ENCODE results near the gene SNX18. TPM values are rescaled to one million over a fixed set of nuclear protein-coding genes. Genes with fewer than 3 reads are reported as not detected.

Gene SNX18
- total RNA-seq, 1 donor from 2014 or later: 33.6 TPM

- H3K27me3 ChIP-seq (ENCODE audit: low read depth): no peaks in the 10 kb centered on the region
- peaks cover 6% of the 10 kb centered on the region for H3K4me1 ChIP-seq
- H3K4me3 ChIP-seq: no peak overlapping the region
- intact Hi-C loops (cut with DNase I): no loop called here
- DNase-seq (no peak), ATAC-seq (peak in 1 of 2 donors; percentile 69)
- TF ChIP-seq CTCF (IDR thresholded peaks at IDR 0.05): no peak
- no peak overlapping the region for H3K27ac ChIP-seq
- H3K9me3 ChIP-seq: peaks cover 8% of the 10 kb centered on the region
- no peaks in the 10 kb centered on the region for H3K36me3 ChIP-seq
Measured at GRCh38 chr5:54590824-54591223, 73.3 kb downstream of the SNX18 start.

- TF ChIP-seq CTCF (IDR thresholded peaks at IDR 0.05): no peak
- Histone ChIP-seq H3K9me3 (peaks cover 6% of the 10 kb centered on the region), H3K4me3 (no peak overlapping the region), H3K27me3 (ENCODE audit: low read depth) (no peaks in the 10 kb centered on the region), H3K4me1 (peaks cover 6% of the 10 kb centered on the region), H3K27ac (no peak overlapping the region), H3K36me3 (no peaks in the 10 kb centered on the region)
- intact Hi-C loops (cut with DNase I): no loop called here
- DNase-seq: no peak
- no peak for ATAC-seq
Measured at GRCh38 chr5:54593779-54594178, 76.2 kb downstream of the SNX18 start.

- no peak overlapping the region for H3K4me3 ChIP-seq
- intact Hi-C loops (cut with DNase I): no loop called here
Measured at GRCh38 chr5:54594181-54594580, 76.6 kb downstream of the SNX18 start.

GRCh38 chr5:54595721-54596120, 78.2 kb downstream of the SNX18 start:
- ATAC-seq (no peak), DNase-seq (no peak)
- H3K36me3 ChIP-seq: no peaks in the 10 kb centered on the region
- no peak overlapping the region for H3K27ac ChIP-seq
- H3K27me3 ChIP-seq (ENCODE audit: low read depth): no peaks in the 10 kb centered on the region
- H3K4me3 ChIP-seq: no peak overlapping the region
- TF ChIP-seq CTCF (IDR thresholded peaks at IDR 0.05): no peak
- H3K9me3 ChIP-seq: peaks cover 6% of the 10 kb centered on the region
- intact Hi-C loops (cut with DNase I): no loop called here
- H3K4me1 ChIP-seq: no peaks in the 10 kb centered on the region

More at GRCh38 chr5:54594181-54594580, 76.6 kb downstream of the SNX18 start:
- DNase-seq (no peak), ATAC-seq (no peak)
- Histone ChIP-seq H3K27ac (no peak overlapping the region), H3K36me3 (no peaks in the 10 kb centered on the region), H3K4me1 (peaks cover 6% of the 10 kb centered on the region), H3K27me3 (ENCODE audit: low read depth) (no peaks in the 10 kb centered on the region), H3K9me3 (peaks cover 6% of the 10 kb centered on the region)
- TF ChIP-seq CTCF (IDR thresholded peaks at IDR 0.05): no peak

Other genes with a start within 250 kb of the SNX18 start
- gene ARL15, start 207.2 kb upstream of the SNX18 start, total RNA-seq: 30.8 TPM
- gene HSPB3, start 62.1 kb upstream of the SNX18 start, total RNA-seq: not detected

Data from lower lobe of right lung (tissue), 2 donors.